PC-3 (cell line): Measurements from ENCODE around the gene TAF1.
"Not testable (repeated sequence)": the region's sequence is repeated elsewhere in the genome, so short reads cannot be mapped to it uniquely, and the experiment has no call there.

Source experiments
- EZH2 ChIP-seq: fragments of 300-600 bp; sonication (generic); IDR thresholded peaks from one replicate; pipeline ENCODE4 v1.6.1; 2017; ENCODE audit warnings: antibody characterized with exemption, mild to moderate bottlenecking, low read length; ENCODE audit not compliant: unreplicated experiment
- EZH2phosphoT487 ChIP-seq: fragments of 300-600 bp; sonication (generic); IDR thresholded peaks from 2 replicates; pipeline ENCODE4 v1.6.1; 2018; ENCODE audit warnings: mild to moderate bottlenecking, antibody characterized with exemption, low read length, borderline replicate concordance
- TF ChIP-seq, protein P1 (sequence below): fragments of 300-600 bp; sonication (generic); conservative IDR thresholded peaks from 2 replicates; pipeline ENCODE4 v1.5.1; 2017; ENCODE audit warnings: antibody characterized with exemption, low read depth, mild to moderate bottlenecking, low read length

DNA sequence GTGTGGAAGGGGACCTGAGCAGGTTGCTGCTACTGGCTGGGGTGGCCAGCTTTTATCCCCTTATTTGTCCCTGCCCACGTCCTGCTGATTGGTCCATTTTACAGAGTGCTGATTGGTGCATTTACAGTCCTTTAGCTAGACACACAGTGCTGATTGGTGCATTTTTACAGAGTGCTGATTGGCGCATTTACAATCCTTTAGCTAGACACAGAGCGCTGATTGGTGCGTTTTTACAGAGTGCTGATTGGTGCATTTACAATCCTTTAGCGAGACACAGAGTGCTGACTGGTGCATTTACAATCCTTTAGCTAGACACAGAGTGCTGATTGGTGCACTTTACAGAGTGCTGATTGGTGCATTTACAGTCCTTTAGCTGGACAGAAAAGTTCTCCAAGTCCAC is 135.9 kb downstream of the TAF1 start:
- TF ChIP-seq EZH2phosphoT487, EZH2: not testable (repeated sequence)
- TF ChIP-seq, protein P1, sequence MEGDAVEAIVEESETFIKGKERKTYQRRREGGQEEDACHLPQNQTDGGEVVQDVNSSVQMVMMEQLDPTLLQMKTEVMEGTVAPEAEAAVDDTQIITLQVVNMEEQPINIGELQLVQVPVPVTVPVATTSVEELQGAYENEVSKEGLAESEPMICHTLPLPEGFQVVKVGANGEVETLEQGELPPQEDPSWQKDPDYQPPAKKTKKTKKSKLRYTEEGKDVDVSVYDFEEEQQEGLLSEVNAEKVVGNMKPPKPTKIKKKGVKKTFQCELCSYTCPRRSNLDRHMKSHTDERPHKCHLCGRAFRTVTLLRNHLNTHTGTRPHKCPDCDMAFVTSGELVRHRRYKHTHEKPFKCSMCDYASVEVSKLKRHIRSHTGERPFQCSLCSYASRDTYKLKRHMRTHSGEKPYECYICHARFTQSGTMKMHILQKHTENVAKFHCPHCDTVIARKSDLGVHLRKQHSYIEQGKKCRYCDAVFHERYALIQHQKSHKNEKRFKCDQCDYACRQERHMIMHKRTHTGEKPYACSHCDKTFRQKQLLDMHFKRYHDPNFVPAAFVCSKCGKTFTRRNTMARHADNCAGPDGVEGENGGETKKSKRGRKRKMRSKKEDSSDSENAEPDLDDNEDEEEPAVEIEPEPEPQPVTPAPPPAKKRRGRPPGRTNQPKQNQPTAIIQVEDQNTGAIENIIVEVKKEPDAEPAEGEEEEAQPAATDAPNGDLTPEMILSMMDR, result not testable (repeated sequence)
